Astrocyte (in vitro differentiated cells and primary cell): ENCODE results near the gene PRKCE.

Experiments used
- EZH2 ChIP-seq: IDR thresholded peaks from 2 replicates; pipeline ENCODE4 v1.6.1; 2012; ENCODE audit warnings: mild to moderate bottlenecking, low read length, inconsistent platforms; ENCODE audit not compliant: insufficient read depth
- TF ChIP-seq, protein P1 (sequence below): IDR thresholded peaks from 2 replicates; pipeline ENCODE4 v1.5.1; 2011; ENCODE audit warnings: low read depth, mild to moderate bottlenecking, inconsistent platforms, low read length, moderate library complexity; ENCODE audit not compliant: insufficient read depth

DNA sequence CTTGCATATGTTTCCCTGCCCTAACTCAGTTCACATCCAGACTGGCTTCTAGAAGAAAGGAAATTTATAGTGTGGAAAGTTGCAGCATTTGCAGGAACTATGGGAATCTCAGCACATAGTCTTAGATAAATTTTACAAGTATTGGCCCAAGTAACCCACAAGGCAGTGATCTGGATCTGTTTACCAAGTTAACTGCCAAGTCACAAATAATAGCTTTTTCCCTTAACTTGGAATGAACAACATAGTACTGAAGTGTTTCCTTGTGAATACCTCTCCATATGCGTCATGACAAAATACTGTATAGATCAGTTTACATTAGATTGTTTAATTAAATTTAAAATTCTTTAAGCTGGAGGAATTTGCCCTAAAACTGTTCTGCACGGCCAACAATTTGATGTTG, 390.0 kb downstream of the PRKCE start:
- no peak for TF ChIP-seq EZH2
- TF ChIP-seq, protein P1, sequence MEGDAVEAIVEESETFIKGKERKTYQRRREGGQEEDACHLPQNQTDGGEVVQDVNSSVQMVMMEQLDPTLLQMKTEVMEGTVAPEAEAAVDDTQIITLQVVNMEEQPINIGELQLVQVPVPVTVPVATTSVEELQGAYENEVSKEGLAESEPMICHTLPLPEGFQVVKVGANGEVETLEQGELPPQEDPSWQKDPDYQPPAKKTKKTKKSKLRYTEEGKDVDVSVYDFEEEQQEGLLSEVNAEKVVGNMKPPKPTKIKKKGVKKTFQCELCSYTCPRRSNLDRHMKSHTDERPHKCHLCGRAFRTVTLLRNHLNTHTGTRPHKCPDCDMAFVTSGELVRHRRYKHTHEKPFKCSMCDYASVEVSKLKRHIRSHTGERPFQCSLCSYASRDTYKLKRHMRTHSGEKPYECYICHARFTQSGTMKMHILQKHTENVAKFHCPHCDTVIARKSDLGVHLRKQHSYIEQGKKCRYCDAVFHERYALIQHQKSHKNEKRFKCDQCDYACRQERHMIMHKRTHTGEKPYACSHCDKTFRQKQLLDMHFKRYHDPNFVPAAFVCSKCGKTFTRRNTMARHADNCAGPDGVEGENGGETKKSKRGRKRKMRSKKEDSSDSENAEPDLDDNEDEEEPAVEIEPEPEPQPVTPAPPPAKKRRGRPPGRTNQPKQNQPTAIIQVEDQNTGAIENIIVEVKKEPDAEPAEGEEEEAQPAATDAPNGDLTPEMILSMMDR = no peak
